ENCODE results near the gene PXDN.

DNA sequence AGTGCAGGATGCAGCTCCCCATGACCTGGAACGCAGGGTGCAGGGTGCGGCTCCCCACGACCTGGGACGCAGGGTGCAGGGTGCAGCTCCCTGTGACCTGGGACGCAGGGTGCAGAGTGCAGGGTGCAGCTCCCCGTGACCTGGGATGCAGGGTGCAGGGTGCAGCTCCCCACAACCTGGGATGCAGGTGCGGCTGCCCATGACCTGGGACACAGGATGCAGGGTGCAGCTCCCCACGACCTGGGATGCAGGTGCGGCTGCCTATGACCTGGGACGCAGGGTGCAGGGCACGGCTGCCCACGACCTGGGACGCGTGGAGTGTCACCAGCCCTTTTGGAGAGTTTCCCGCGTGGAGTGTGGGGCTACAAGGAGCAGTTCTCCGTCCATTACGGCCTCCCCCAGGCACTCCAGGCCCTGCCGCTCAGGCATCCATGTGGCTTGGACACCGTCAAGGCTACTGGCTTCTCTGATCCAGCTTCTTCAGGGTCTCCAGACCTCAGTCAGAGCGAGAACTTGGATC, 38.7 kb downstream of the PXDN start:
- TF ChIP-seq POLR2A (IDR thresholded peaks at IDR 0.05; ENCODE audit: low read length): no peak
- no peak for TF ChIP-seq GATA1 (IDR thresholded peaks at IDR 0.05; ENCODE audit: low read depth, low read length)
